A549 treated with Hydrocortisone at 1 μM for 4 hours (cell line): ENCODE results near the gene FIG4. TPM values are rescaled to one million over a fixed set of nuclear protein-coding genes. Genes with fewer than 3 reads are reported as not detected.

ENCODE experiments used
- total RNA-seq: library from RNA; stranded (reverse); fragments of 200-300 nt; extraction: Qiagen RNA extraction; gene quantifications from 5 replicates; pipeline ENCODE4 v1.2.3, GENCODE V29; 2022

Gene FIG4
- total RNA-seq = 3.7 to 5.3 TPM (median 4.6 TPM) in 5 replicates

GRCh38 chr6:109690737-109691621 is at the start of gene FIG4, which contains the start of gene AK9:
TSS of gene FIG4 (plus strand) at chr6:109691296. CDS start at chr6:109691436, 140 bp downstream.
TSS of gene AK9 (minus strand) at chr6:109691202. CDS start at chr6:109675745, 15,457 bp downstream.

Other genes with a start within 250 kb of the FIG4 start
- 14.6 to 18.3 TPM (median 16.2 TPM) in 5 replicates for gene MICAL1, start 235.5 kb upstream of the FIG4 start, total RNA-seq
- 4.3 to 5.4 TPM (median 4.7 TPM) in 5 replicates for gene ZBTB24, start 208.1 kb upstream of the FIG4 start, total RNA-seq
- 0.88 to 1.9 TPM (median 1.0 TPM) in 5 replicates for gene AK9, start 94 bp upstream of the FIG4 start, total RNA-seq